HFFc6 (cell line): Measurements from ENCODE around the gene GPR55. TPM values are rescaled to one million over a fixed set of nuclear protein-coding genes. Genes with fewer than 3 reads are reported as not detected.

Source experiments
- DNase-seq: peaks from one replicate; pipeline ENCODE4 v3.0.0-alpha.2; 2018
- H3K27ac Mint-ChIP-seq: 2 replicates; pipeline ENCODE4 v1.8.0; 2020; ENCODE audit warnings: mild to moderate bottlenecking, mixed read lengths
- H3K27me3 Mint-ChIP-seq: 2 replicates; pipeline ENCODE4 v1.8.0; 2021; ENCODE audit warnings: mild to moderate bottlenecking, moderate library complexity, mixed read lengths; ENCODE audit not compliant: insufficient read depth
- H3K36me3 Mint-ChIP-seq: 2 replicates; pipeline ENCODE4 v1.8.0; 2021; ENCODE audit warnings: low read depth, mixed read lengths
- H3K4me1 Mint-ChIP-seq: 2 replicates; pipeline ENCODE4 v1.8.0; 2020; ENCODE audit warnings: low read depth, mixed read lengths
- H3K4me3 Mint-ChIP-seq: 2 replicates; pipeline ENCODE4 v1.8.0; 2020; ENCODE audit warnings: mild to moderate bottlenecking, moderate library complexity, mixed read lengths
- H3K9me3 Mint-ChIP-seq: 2 replicates; pipeline ENCODE4 v1.8.0; 2020; ENCODE audit warnings: mild to moderate bottlenecking, mixed read lengths
- total RNA-seq, 6 experiments: library from RNA; stranded (reverse); fragmentation: NEBNext Ultra II Directional; extraction: Animal tissue kit (Norgen Biotek cat#: 25700); gene quantifications; 2 replicates in 1 of 6; 3 replicates in 5 of 6; pipeline ENCODE4 v1.2.3, GENCODE V29; 2021
- TF ChIP-seq, protein P1 (sequence below): fragments of 200-600 bp; sonication (generic); IDR thresholded peaks from 2 replicates; pipeline ENCODE4 v1.5.0; 2021; ENCODE audit warnings: antibody characterized with exemption, mild to moderate bottlenecking

The GPR55 gene
- total RNA-seq, 6 experiments from 2014 or later: not detected

DNA sequence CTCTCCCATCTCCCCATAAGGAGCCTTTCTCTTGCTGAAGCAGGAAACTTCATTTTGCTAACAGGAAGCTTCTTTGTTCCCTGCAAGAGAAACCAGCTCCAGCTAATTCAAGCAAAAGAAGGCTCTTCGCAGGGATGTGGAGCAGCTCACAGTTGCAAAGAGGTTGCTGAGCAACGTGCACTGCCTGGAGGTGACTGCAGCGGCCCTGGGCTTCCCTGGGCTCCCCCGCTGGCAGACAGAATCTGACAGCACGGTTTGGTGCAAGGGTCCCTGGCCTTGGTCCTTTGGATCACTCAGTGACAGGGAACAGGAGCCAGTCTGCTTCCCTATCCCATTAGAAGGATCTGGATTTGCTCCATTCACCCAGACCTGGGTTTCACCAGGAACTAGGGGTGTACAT lies 25.8 kb downstream of the GPR55 start:
- Mint-ChIP-seq H3K9me3 (no peaks in the 10 kb centered on the region), H3K4me3 (no peak overlapping the region), H3K4me1 (no peaks in the 10 kb centered on the region), H3K27me3 (peaks cover 48% of the 10 kb centered on the region), H3K27ac (no peak overlapping the region), H3K36me3 (no peaks in the 10 kb centered on the region)
- DNase-seq: no peak
- TF ChIP-seq, protein P1, sequence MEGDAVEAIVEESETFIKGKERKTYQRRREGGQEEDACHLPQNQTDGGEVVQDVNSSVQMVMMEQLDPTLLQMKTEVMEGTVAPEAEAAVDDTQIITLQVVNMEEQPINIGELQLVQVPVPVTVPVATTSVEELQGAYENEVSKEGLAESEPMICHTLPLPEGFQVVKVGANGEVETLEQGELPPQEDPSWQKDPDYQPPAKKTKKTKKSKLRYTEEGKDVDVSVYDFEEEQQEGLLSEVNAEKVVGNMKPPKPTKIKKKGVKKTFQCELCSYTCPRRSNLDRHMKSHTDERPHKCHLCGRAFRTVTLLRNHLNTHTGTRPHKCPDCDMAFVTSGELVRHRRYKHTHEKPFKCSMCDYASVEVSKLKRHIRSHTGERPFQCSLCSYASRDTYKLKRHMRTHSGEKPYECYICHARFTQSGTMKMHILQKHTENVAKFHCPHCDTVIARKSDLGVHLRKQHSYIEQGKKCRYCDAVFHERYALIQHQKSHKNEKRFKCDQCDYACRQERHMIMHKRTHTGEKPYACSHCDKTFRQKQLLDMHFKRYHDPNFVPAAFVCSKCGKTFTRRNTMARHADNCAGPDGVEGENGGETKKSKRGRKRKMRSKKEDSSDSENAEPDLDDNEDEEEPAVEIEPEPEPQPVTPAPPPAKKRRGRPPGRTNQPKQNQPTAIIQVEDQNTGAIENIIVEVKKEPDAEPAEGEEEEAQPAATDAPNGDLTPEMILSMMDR: no peak

DNA sequence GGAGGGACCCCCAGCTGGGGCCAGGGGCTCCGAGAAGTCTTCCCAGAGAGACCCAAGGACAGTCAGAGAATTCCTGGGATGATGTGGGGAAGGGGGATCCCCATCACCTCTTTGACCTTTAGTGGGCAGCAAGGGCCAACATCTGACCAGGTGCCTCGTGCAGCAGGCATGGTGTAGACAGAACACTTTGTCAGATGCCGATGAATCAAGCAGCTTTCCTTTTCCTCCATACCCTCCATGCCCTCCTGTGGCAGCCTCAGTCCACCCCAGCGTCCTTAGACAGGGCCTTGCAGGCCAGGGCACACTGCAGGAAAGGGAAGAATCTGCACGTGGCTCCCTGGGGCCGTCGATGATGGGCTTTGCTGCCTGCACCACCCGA lies 26.3 kb downstream of the GPR55 start:
- Mint-ChIP-seq H3K27me3 (peaks cover 48% of the 10 kb centered on the region), H3K4me3 (no peak overlapping the region), H3K9me3 (no peaks in the 10 kb centered on the region), H3K4me1 (no peaks in the 10 kb centered on the region), H3K27ac (no peak overlapping the region), H3K36me3 (no peaks in the 10 kb centered on the region)
- TF ChIP-seq, protein P1: no peak
- no peak for DNase-seq

GRCh38 chr2:230898016-230898712 lies 26.9 kb downstream of the GPR55 start:
- no peak for DNase-seq
- no peaks in the 10 kb centered on the region for H3K4me1 Mint-ChIP-seq
- H3K4me3 Mint-ChIP-seq: no peak overlapping the region
- TF ChIP-seq, protein P1: no peak
- no peaks in the 10 kb centered on the region for H3K9me3 Mint-ChIP-seq
- no peak overlapping the region for H3K27ac Mint-ChIP-seq
- peaks cover 45% of the 10 kb centered on the region for H3K27me3 Mint-ChIP-seq
- no peaks in the 10 kb centered on the region for H3K36me3 Mint-ChIP-seq

DNA sequence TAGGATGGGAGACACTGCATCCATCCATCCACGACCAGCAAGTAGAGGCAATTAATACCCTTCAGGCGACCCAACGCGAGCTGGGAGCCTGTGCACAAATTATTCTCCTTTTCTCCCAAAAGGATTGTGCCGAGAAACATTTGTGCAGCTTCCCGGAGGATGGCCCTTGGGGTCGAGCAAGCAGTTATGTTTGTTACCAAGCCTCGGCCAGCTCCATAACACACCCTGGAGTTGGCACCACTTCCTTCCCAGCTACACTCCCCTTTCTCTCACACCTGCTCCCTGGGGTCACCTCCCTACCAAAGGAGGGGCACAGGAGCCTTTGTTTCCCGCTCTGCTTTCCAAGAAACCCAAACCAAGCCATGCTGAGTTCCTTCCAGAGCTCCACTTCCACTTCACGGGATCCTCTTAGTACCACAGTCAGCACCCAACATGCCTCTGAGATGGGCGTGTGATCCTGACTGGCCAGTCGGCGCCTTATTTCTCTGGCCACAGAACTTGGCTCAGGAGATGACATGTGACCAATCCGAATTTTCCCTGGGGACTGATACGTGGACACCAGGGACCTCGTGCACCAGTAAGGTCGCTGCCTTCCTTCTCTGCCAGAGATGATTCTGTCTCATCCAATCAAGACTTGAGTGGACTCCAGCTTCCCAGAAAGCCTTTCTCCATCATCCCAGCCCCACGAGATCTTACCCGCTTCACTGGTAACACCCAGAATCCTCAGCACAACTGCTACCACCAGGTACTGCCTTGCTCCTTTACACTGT lies 28.5 kb downstream of the GPR55 start:
- H3K9me3 Mint-ChIP-seq: no peaks in the 10 kb centered on the region; the same call in 1 of the 2 replicates
- no peaks in the 10 kb centered on the region for H3K36me3 Mint-ChIP-seq
- H3K27ac Mint-ChIP-seq: no peak overlapping the region
- peaks cover 52% of the 10 kb centered on the region for H3K27me3 Mint-ChIP-seq
- TF ChIP-seq, protein P1: no peak
- no peaks in the 10 kb centered on the region for H3K4me1 Mint-ChIP-seq
- no peak overlapping the region for H3K4me3 Mint-ChIP-seq
- no peak for DNase-seq

DNA sequence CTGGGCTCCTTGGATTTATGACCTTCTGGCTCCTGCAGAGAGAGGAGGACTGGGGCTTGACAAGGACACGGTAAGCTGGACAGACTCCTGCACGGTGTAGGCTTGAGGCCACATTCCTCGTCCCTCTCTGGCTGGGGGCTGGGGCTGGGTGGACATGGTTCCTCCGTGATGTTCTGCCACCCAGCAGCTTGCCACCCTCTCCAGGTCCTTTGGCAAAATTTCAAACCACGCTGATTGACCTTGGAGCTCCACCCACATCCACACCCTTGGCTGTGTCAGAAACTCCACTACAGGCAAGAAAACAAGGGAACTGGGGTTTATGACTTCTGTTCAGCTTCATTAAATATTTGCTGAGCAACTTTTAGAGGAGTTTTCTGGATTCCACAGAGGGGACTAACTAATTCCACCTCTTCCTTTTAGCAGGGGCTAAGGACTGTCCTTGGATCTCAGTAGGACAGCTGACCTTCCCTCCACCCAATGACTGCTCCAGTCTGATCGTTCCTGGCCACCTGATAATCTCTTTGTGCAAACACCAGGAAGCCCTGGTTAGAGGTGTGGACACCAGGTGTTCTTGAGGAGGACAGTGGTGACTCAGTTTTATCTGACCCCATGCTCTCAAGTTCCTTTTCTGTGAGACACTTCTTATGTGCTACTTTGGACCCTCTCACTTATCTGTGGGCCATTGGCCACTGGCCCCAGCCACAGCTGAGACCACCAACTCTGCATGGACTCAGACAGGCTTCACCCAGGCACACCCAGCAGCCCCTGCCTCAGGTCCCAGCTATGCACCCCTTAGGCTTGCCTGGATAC lies 29.3 kb downstream of the GPR55 start:
- no peaks in the 10 kb centered on the region for H3K4me1 Mint-ChIP-seq
- H3K4me3 Mint-ChIP-seq: no peak overlapping the region
- DNase-seq: no peak
- no peak overlapping the region for H3K27ac Mint-ChIP-seq
- peaks cover 54% of the 10 kb centered on the region for H3K27me3 Mint-ChIP-seq
- no peaks in the 10 kb centered on the region; the same call in 1 of the 2 replicates for H3K9me3 Mint-ChIP-seq
- no peaks in the 10 kb centered on the region for H3K36me3 Mint-ChIP-seq
- TF ChIP-seq, protein P1: no peak
